ENCODE data around the gene SERTM1. TPM values are rescaled to one million over a fixed set of nuclear protein-coding genes. Genes with fewer than 3 reads are reported as not detected.

SERTM1 gene
- total and polyA plus RNA-seq, 2 of the 4 experiments (the other 2 are of a cell fraction), result not detected

DNA sequence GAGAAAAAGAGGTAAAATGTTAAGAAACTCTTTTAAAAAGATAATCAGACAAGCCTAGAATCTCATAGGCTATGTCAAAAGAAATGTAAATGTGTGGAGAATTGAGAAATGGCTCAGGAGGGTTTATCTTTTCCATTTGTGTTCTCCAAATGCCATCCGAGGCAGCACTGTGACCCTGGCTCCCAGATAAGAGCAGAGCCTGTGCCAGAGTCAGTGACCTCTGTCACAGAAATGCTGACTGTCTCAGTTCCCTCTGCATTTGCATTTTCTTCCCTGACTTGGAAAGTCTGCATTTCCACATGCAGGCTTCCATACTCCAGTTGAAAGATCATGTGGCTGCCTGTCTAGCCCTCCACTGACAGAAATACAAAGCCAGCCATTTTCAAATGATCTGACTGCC lies 42.0 kb downstream of the SERTM1 start:
- no peaks in the 10 kb centered on the region for H3K4me1 ChIP-seq (ENCODE audit: control insufficient read depth, insufficient read depth, low read length)

More for the DNA sequence above, 42.0 kb downstream of the SERTM1 start:
- no TSS peak for BruUV-seq (replicated peaks)
- no peaks in the 10 kb centered on the region; the same call in 1 of the 2 replicates for H3K27me3 ChIP-seq (ENCODE audit: control insufficient read depth, insufficient read depth, low read length)
- no peak overlapping the region for H2AK9ac ChIP-seq (replicated peaks; ENCODE audit: low read depth, low read length, poor library complexity)
- H4K91ac ChIP-seq (ENCODE audit: insufficient read depth, low read depth, low read length), result no peak overlapping the region
- ATAC-seq (ENCODE audit: low read depth), result no peak
- no peak overlapping the region for H2AFZ ChIP-seq (replicated peaks; ENCODE audit: low read length, poor library complexity)
- H2BK5ac ChIP-seq (ENCODE audit: low read depth, low read length, poor library complexity, severe bottlenecking), result no peak overlapping the region
- H3K9me3 ChIP-seq (ENCODE audit: control insufficient read depth, insufficient read depth, low read length), result no peaks in the 10 kb centered on the region
- no peak overlapping the region for H2BK120ac ChIP-seq (ENCODE audit: low read depth, low read length)
- dilution Hi-C loops (cut with HindIII; ENCODE audit: low sequenced_read_pairs, unreplicated experiment), result no loop called here
- H3K36me3 ChIP-seq (ENCODE audit: control insufficient read depth, insufficient read depth, low read length), result no peaks in the 10 kb centered on the region
- no peak for DNase-seq
- H3K4ac ChIP-seq (ENCODE audit: low read depth, low read length), result no peak overlapping the region
- TF ChIP-seq CTCF (conservative IDR thresholded peaks at IDR 0.05; ENCODE audit: low read depth, low read length), result no peak
- no peak overlapping the region for H2AK5ac ChIP-seq (ENCODE audit: low read depth, low read length)
- no peak overlapping the region for H3K18ac ChIP-seq (ENCODE audit: low read depth, low read length)
- H3K23ac ChIP-seq (ENCODE audit: low read depth, low read length), result no peak overlapping the region
- WGBS, 2 experiments (ENCODE audit: extremely low coverage in 2 of 2, insufficient read length in 1 of 2), result 0% methylated on average over 1 of the region's 1 CpG; no CpG with 5 or more reads in 1 of the 2 experiments
- H3K9me1 ChIP-seq (ENCODE audit: insufficient read depth, low read length), result no peaks in the 10 kb centered on the region
- H4K5ac ChIP-seq (ENCODE audit: low read depth, low read length), result no peak overlapping the region
- intact Hi-C loops (cut with micrococcal nuclease), result no loop called here
- no peak overlapping the region for H2BK15ac ChIP-seq (ENCODE audit: low read depth, low read length)
- H4K20me1 ChIP-seq (ENCODE audit: insufficient read depth, low read length), result no peaks in the 10 kb centered on the region
- in situ Hi-C loops (cut with MboI; ENCODE audit: low sequenced_read_pairs), result no loop called here
- ChIA-PET POLR2A (ENCODE audit: unreplicated experiment) (no interaction called here), CTCF (no interaction called here)
- H3K27ac ChIP-seq (ENCODE audit: insufficient read depth, low read length), result no peak overlapping the region
- no peak overlapping the region for H4K8ac ChIP-seq (ENCODE audit: low read depth in 2 of 2, low read length in 2 of 2)
- no peak overlapping the region for H3K9ac ChIP-seq (ENCODE audit: low read depth, low read length)
- no peak overlapping the region for H3K4me3 ChIP-seq (ENCODE audit: insufficient read depth, low read depth, low read length)
- H2BK20ac ChIP-seq (ENCODE audit: low read depth, low read length), result no peak overlapping the region
- H3K79me1 ChIP-seq (ENCODE audit: low read depth in 1 of 2, low read length in 2 of 2), result no peaks in the 10 kb centered on the region
- no peak overlapping the region for H3K56ac ChIP-seq (ENCODE audit: extremely low read depth, insufficient read depth, low read length)
- no peak overlapping the region for H3K4me2 ChIP-seq (ENCODE audit: low read depth, low read length)
- no peak overlapping the region for H3K14ac ChIP-seq (replicated peaks; ENCODE audit: low read depth, low read length)

Measured in IMR-90 (cell line).